ENCODE results near the gene B3GALT2. TPM values are rescaled to one million over a fixed set of nuclear protein-coding genes. Genes with fewer than 3 reads are reported as not detected.

Gene B3GALT2
- total RNA-seq, 2 donors from 2014 or later, result 3.5 to 5.2 TPM

DNA sequence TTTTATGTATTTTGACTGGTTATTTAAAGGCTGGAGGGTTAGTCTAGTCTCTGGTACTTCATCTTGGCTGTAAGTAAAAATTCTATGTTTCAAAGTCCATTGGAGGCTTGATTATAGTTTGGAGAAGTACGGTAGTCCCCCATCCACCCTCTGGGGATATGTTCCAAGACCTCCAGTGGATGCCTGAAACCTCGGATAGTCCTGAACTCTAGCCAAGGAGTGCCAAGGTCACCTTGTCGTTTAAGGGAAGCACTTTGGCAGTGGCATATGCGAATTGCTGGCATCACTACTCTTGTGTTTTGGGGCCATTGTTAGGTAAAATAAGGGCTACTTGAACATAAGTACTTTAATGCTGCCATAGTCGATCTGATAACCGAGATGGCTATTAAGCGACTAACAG, 46.2 kb downstream of the B3GALT2 start:
- Histone ChIP-seq H3K9me3 (no peaks in the 10 kb centered on the region), H3K27me3 (replicated peaks; ENCODE audit: insufficient read depth) (no peaks in the 10 kb centered on the region), H3K4me1 (replicated peaks) (no peaks in the 10 kb centered on the region), H3K4me3 (no peak overlapping the region), H3K36me3 (peaks cover 4 to 8% of the 10 kb centered on the region in 2 donors), H3K27ac (no peak overlapping the region)
- no peak for TF ChIP-seq POLR2A (IDR thresholded peaks at IDR 0.05)
- TF ChIP-seq, protein P1, sequence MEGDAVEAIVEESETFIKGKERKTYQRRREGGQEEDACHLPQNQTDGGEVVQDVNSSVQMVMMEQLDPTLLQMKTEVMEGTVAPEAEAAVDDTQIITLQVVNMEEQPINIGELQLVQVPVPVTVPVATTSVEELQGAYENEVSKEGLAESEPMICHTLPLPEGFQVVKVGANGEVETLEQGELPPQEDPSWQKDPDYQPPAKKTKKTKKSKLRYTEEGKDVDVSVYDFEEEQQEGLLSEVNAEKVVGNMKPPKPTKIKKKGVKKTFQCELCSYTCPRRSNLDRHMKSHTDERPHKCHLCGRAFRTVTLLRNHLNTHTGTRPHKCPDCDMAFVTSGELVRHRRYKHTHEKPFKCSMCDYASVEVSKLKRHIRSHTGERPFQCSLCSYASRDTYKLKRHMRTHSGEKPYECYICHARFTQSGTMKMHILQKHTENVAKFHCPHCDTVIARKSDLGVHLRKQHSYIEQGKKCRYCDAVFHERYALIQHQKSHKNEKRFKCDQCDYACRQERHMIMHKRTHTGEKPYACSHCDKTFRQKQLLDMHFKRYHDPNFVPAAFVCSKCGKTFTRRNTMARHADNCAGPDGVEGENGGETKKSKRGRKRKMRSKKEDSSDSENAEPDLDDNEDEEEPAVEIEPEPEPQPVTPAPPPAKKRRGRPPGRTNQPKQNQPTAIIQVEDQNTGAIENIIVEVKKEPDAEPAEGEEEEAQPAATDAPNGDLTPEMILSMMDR (IDR thresholded peaks at IDR 0.05), result no peak
- TF ChIP-seq POLR2AphosphoS5 (IDR thresholded peaks at IDR 0.05), result no peak
- DNase-seq (ENCODE audit: low spot score), result no peak
- intact Hi-C loops (cut with DNase I), result no loop called here
- 84% methylated on average over 7 of the region's 7 CpGs for WGBS

DNA sequence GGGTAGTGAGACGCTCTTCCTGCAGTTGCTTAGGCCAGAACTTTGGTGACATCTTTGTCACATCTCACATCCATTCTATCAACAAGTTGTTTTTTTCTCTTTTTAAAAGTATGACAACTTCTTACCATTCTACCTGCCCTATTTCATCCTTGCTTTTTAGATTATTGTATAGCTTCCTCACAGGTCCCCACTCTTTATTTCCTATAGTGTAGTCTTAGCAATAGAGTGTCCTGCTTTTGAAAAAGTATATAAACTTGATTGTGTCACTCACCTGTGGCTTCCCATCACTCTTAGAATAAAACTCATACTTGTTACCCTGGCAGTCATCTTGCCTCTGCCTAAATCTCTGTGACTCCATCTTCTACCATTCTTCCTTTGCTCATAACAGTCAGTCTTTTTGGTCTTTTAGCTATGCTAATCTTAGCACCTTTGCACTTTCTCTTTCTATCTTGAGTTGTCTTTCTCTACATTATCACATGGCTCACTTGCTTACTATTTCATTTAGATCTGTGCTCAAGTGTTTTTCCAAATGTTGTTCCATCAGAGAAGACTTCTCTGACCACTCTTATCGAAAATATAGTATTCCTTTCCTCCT, 55.0 kb downstream of the B3GALT2 start:
- Histone ChIP-seq H3K36me3 (peaks cover 4 to 7% of the 10 kb centered on the region in 2 donors), H3K27ac (no peak overlapping the region), H3K4me1 (replicated peaks) (no peaks in the 10 kb centered on the region), H3K9me3 (no peaks in the 10 kb centered on the region), H3K27me3 (replicated peaks; ENCODE audit: insufficient read depth) (no peaks in the 10 kb centered on the region), H3K4me3 (no peak overlapping the region)
- TF ChIP-seq, protein P1 (IDR thresholded peaks at IDR 0.05), result no peak
- TF ChIP-seq POLR2A (IDR thresholded peaks at IDR 0.05) (no peak), POLR2AphosphoS5 (IDR thresholded peaks at IDR 0.05) (no peak)
- intact Hi-C loops (cut with DNase I), result no loop called here
- 98% methylated on average over 2 of the region's 2 CpGs for WGBS
- no peak for DNase-seq (ENCODE audit: low spot score)

MicroRNA genes within 50 kb of the gene (microRNA counts, 767-probe panel; counts per million panel counts)
- 0 to 431 counts per million in 2 donors for microRNA hsa-miR-1278

Small RNA genes within 50 kb of the gene (microRNA-seq; reads per million reads assigned to microRNA genes)
- not detected for gene MIR1278

Small RNA genes within 50 kb of the gene (small RNA-seq; reads per million reads assigned to genes)
- 0 reads per million in 2 donors for gene MIR1278

Other genes starting within 250 kb of the B3GALT2 start
- 10 to 100 TPM; 28.7 to 36.9 TPM for gene UCHL5, start 127.3 kb downstream of the B3GALT2 start, total RNA-seq
- gene RO60, start 127.0 kb downstream of the B3GALT2 start, total RNA-seq, result 10 to 100 TPM; 92.8 to 93.8 TPM
- 10 to 100 TPM in 1 of 2 donors, 1 to 10 TPM in 1; 6.5 to 13.6 TPM for gene GLRX2, start 81.2 kb downstream of the B3GALT2 start, total RNA-seq
- gene CDC73, start 64.6 kb downstream of the B3GALT2 start, total RNA-seq, result 10 to 100 TPM; 36.2 to 48.0 TPM